HCT116 (cell line): ENCODE data around the gene CPED1. TPM values are rescaled to one million over a fixed set of nuclear protein-coding genes. Genes with fewer than 3 reads are reported as not detected.

Source experiments
- ATAC-seq: fragments of 200-7000 bp; cut with Tn5 transposase; 2 replicates; pipeline ENCODE4 v1.9.1; 2020; ENCODE audit warnings: mild to moderate bottlenecking, moderate library complexity
- BruUV-seq: library from RNA; stranded (reverse); fragments of 400-500 nt; replicated peaks from 2 replicates; lab custom pipeline; 2021; lab: Mats Ljungman, UMichigan
- CTCF ChIA-PET: fragments of 300-600 bp; sonication (Branson Sonifier 250); formaldehyde crosslinking; loops from one replicate; lab custom pipeline; 2021; ENCODE audit warnings: antibody characterized with exemption; lab: Charles Lee
- POLR2A ChIA-PET: fragments of 300-600, 350-600 bp; sonication (Branson Sonifier 250); formaldehyde crosslinking; loops from one replicate; lab custom pipeline; 2021; ENCODE audit warnings: antibody characterized with exemption; lab: Charles Lee
- RAD21 ChIA-PET, 2 experiments: fragments of 300-600 bp; sonication (Branson Sonifier 250); formaldehyde crosslinking; loops; one replicate each; lab custom pipeline; 2023; ENCODE audit warnings: low total read pairs in 2 of 2; ENCODE audit not compliant: uncharacterized antibody in 2 of 2, unreplicated experiment in 2 of 2, low non-redundant PET in 1 of 2; lab: Charles Lee
- DNase-seq: peaks from one replicate; pipeline ENCODE4 v3.0.0-alpha.2; 2010; ENCODE audit warnings: low read depth, low spot score
- H2AFZ ChIP-seq: fragments of 200-600 bp; shearing (Covaris generic), sonication (generic); 2 replicates; pipeline ENCODE4 v1.6.1; 2017; ENCODE audit warnings: low read depth, mixed run types, mixed read lengths, antibody characterized with exemption, low read length; ENCODE audit not compliant: poor library complexity, severe bottlenecking
- H3K27ac ChIP-seq: 2 replicates; pipeline ENCODE4 v1.5.1; 2012; ENCODE audit warnings: low read depth, low read length
- H3K27me3 ChIP-seq: fragments of 200-600 bp; sonication (generic); 2 replicates; pipeline ENCODE4 v1.6.1; 2016; ENCODE audit warnings: mixed run types, low read length, mixed read lengths; ENCODE audit not compliant: insufficient read depth
- H3K36me3 ChIP-seq, 2 experiments: fragments of 200-500 bp in 1 of 2; fragments of 200-600 bp in 1 of 2; sonication (Bioruptor generic) in 1 of 2; sonication (generic) in 1 of 2; 2 replicates each; pipeline versions ENCODE4 v1.5.1 to v1.6.1; 2014 to 2016; ENCODE audit warnings: low read length in 2 of 2, inconsistent platforms in 1 of 2, mixed read lengths in 1 of 2, mixed run types in 1 of 2; ENCODE audit not compliant: insufficient read depth in 2 of 2, control insufficient read depth in 1 of 2
- H3K4me1 ChIP-seq, 2 experiments: fragments of 200-600 bp in 1 of 2; sonication (generic) in 1 of 2; 2 replicates each; pipeline versions ENCODE4 v1.5.1 to v1.6.1; 2012 to 2017; ENCODE audit warnings: low read length in 2 of 2, inconsistent platforms in 1 of 2, mild to moderate bottlenecking in 1 of 2, mixed read lengths in 1 of 2, mixed run types in 1 of 2, moderate library complexity in 1 of 2; ENCODE audit not compliant: insufficient read depth in 2 of 2, control insufficient read depth in 1 of 2
- H3K4me2 ChIP-seq: fragments of 200-600 bp; sonication (generic); 2 replicates; pipeline ENCODE4 v1.6.1; 2017; ENCODE audit warnings: mixed run types, low read length, mixed read lengths
- H3K4me3 ChIP-seq, 2 experiments: fragments of 200-600 bp in 1 of 2; sonication (generic) in 1 of 2; replicated peaks in 1 of 2; 2 replicates each; pipeline ENCODE4 v1.5.1; 2011 to 2016; ENCODE audit warnings: low read length in 2 of 2, control low read depth in 1 of 2, low read depth in 1 of 2, mild to moderate bottlenecking in 1 of 2, mixed read lengths in 1 of 2, mixed run types in 1 of 2
- H3K79me2 ChIP-seq: fragments of 200-600 bp; sonication (generic); 2 replicates; pipeline ENCODE4 v1.6.1; 2017; ENCODE audit warnings: mild to moderate bottlenecking, mixed run types, low read length, moderate library complexity, mixed read lengths; ENCODE audit not compliant: insufficient read depth
- H3K9ac ChIP-seq: fragments of 200-600 bp; sonication (generic); 2 replicates; pipeline ENCODE4 v1.6.1; 2016; ENCODE audit warnings: low read length, mixed read lengths
- H3K9me2 ChIP-seq: fragments of 200-600 bp; sonication (generic), shearing (Covaris generic); 2 replicates; pipeline ENCODE4 v1.6.1; 2017; ENCODE audit warnings: mixed run types, mild to moderate bottlenecking, moderate library complexity; ENCODE audit not compliant: insufficient read depth
- H3K9me3 ChIP-seq, 2 experiments: fragments of 200-500 bp in 1 of 2; fragments of 200-600 bp in 1 of 2; sonication (Bioruptor generic) in 1 of 2; sonication (generic) in 1 of 2; 2 replicates each; pipeline ENCODE4 v1.6.1; 2014 to 2017; ENCODE audit warnings: low read length in 2 of 2, mixed read lengths in 2 of 2, inconsistent platforms in 1 of 2, low read depth in 1 of 2, mild to moderate bottlenecking in 1 of 2, mixed run types in 1 of 2, moderate library complexity in 1 of 2; ENCODE audit not compliant: control insufficient read depth in 1 of 2, insufficient read depth in 1 of 2
- H4K20me1 ChIP-seq: fragments of 200-600 bp; sonication (generic), shearing (Covaris generic); 2 replicates; pipeline ENCODE4 v1.6.1; 2017; ENCODE audit warnings: mixed run types, mild to moderate bottlenecking, moderate library complexity; ENCODE audit not compliant: insufficient read depth
- CBX3 ChIP-seq: IDR thresholded peaks from 2 replicates; pipeline ENCODE4 v1.6.1; 2012; ENCODE audit warnings: low read depth
- CEBPB ChIP-seq: IDR thresholded peaks from 2 replicates; pipeline ENCODE4 v1.6.1; 2012; ENCODE audit warnings: low read depth
- EGR1 ChIP-seq: IDR thresholded peaks from 2 replicates; pipeline ENCODE4 v1.6.1; 2012; ENCODE audit warnings: low read depth
- ELF1 ChIP-seq: IDR thresholded peaks from 2 replicates; pipeline ENCODE4 v1.6.1; 2012; ENCODE audit warnings: low read depth, borderline replicate concordance
- EZH2phosphoT487 ChIP-seq: fragments of 200-600 bp; IDR thresholded peaks from 2 replicates; pipeline ENCODE4 v1.6.1; 2018; ENCODE audit warnings: antibody characterized with exemption, borderline replicate concordance
- FOSL1 ChIP-seq: IDR thresholded peaks from 2 replicates; pipeline ENCODE4 v1.6.1; 2012; ENCODE audit warnings: low read depth
- POLR2AphosphoS5 ChIP-seq: IDR thresholded peaks from 2 replicates; pipeline ENCODE4 v1.6.1; 2011; ENCODE audit warnings: mild to moderate bottlenecking, low read depth, low read length, moderate library complexity
- RAD21 ChIP-seq: IDR thresholded peaks from 2 replicates; pipeline ENCODE4 v1.6.1; 2012; ENCODE audit warnings: low read depth, mild to moderate bottlenecking
- SIN3A ChIP-seq: IDR thresholded peaks from 2 replicates; pipeline ENCODE4 v1.6.1; 2012; ENCODE audit warnings: low read depth
- SP1 ChIP-seq: IDR thresholded peaks from 2 replicates; pipeline ENCODE4 v1.6.1; 2012; ENCODE audit warnings: low read depth
- TCF7L2 ChIP-seq: IDR thresholded peaks from 2 replicates; pipeline ENCODE4 v1.7.0; 2011; ENCODE audit warnings: borderline replicate concordance, inconsistent platforms; ENCODE audit not compliant: insufficient read depth, insufficient read length; ENCODE audit errors: extremely low read depth
- YY1 ChIP-seq: IDR thresholded peaks from 2 replicates; pipeline ENCODE4 v1.6.1; 2011; ENCODE audit warnings: low read length, low read depth, moderate library complexity, mild to moderate bottlenecking; ENCODE audit not compliant: insufficient replicate concordance; ENCODE audit errors: extremely low read depth
- ZFX ChIP-seq: fragments of 450-650 bp; IDR thresholded peaks from 2 replicates; pipeline ENCODE4 v1.6.1; 2017
- ZNF274 ChIP-seq: fragments of 200-500 bp; sonication (Bioruptor generic); IDR thresholded peaks from 2 replicates; pipeline ENCODE4 v1.6.1; 2014; ENCODE audit warnings: mild to moderate bottlenecking, low read depth, low read length, inconsistent platforms
- intact Hi-C: fragments of 100-400 bp; cut with micrococcal nuclease; formaldehyde crosslinking; loops from 2 replicates; pipeline ENCODE4 v1.10.0; 2022
- total RNA-seq: library from RNA; stranded (reverse); gene quantifications from one replicate; pipeline ENCODE4 v1.2.1, GENCODE V29; 2021; ENCODE audit not compliant: unreplicated experiment
- TF ChIP-seq, protein P1 (sequence below): IDR thresholded peaks from 2 replicates; pipeline ENCODE4 v1.6.1; 2012
- TF ChIP-seq, protein P2 (sequence below): IDR thresholded peaks from 2 replicates; pipeline ENCODE4 v1.6.1; 2012; ENCODE audit warnings: low read depth
- TF ChIP-seq, protein P3 (sequence below), 3 experiments: fragments of 200-600 bp in 1 of 3; sonication (generic) in 1 of 3; IDR thresholded peaks in 2 of 3; conservative IDR thresholded peaks in 1 of 3; 2 replicates each; pipeline ENCODE4 v1.5.1; 2012 to 2017; ENCODE audit warnings: low read depth in 2 of 3, low read length in 2 of 3, antibody characterized with exemption in 1 of 3, borderline replicate concordance in 1 of 3, control low read depth in 1 of 3, mild to moderate bottlenecking in 1 of 3, mixed read lengths in 1 of 3, mixed run types in 1 of 3, moderate library complexity in 1 of 3; ENCODE audit not compliant: insufficient read depth in 1 of 3
- TF ChIP-seq, protein P4 (sequence below): IDR thresholded peaks from 2 replicates; pipeline ENCODE4 v1.6.1; 2012
- TF ChIP-seq, protein P5 (sequence below): IDR thresholded peaks from 2 replicates; pipeline ENCODE4 v1.6.1; 2011; ENCODE audit warnings: mild to moderate bottlenecking, low read length, moderate library complexity; ENCODE audit not compliant: insufficient replicate concordance; ENCODE audit errors: extremely low read depth

The CPED1 gene
- total RNA-seq, 1 experiment from 2014 or later = 1.2 TPM

DNA sequence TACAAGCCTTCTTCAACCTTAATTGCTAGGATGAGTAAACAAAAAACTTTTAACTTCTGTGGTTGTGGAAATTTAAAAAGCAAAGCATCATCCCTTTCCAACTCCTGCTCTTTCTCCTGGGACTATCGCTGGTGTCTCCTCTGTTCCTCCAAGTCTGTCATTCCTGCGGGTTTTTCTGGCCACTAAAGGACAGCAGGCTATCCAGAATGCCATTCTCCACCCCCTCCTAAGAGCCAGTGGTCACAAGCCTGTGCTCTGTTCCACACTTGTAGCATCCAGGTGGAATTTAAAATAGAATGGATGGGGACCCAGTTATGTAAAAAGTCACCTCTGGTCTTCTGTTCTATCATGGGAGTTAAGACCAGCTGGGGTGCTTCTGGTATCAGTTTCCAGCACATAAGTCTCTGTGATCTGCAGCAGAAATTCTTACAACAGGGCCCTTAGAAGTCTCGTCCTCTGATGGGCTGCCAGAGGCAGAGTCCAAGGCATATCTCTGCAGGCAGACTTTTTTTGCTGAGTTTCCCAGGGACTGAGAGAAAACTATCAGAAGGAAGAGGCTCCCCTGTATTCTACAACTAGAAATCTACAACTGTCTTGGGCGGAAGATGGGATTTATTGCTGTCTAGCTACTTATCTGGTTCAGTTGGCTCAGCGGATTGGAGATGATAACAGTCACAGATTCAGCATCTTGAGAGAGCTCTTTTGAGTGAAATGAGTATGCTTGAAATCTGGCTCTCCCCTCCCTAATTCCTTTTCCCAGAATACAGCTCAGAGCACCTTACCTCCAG lies 335.2 kb downstream of the CPED1 start:
- no peaks in the 10 kb centered on the region for H3K9me2 ChIP-seq
- H2AFZ ChIP-seq = no peak overlapping the region
- TF ChIP-seq POLR2AphosphoS5 (no peak), CEBPB (no peak), FOSL1 (no peak), SIN3A (no peak), RAD21 (no peak), CBX3 (no peak), TCF7L2 (no peak), EZH2phosphoT487 (no peak), ZNF274 (no peak), ELF1 (no peak), YY1 (no peak), ZFX (no peak), SP1 (no peak), EGR1 (no peak)
- TF ChIP-seq, protein P1, sequence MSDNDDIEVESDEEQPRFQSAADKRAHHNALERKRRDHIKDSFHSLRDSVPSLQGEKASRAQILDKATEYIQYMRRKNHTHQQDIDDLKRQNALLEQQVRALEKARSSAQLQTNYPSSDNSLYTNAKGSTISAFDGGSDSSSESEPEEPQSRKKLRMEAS = no peak
- TF ChIP-seq, protein P2, sequence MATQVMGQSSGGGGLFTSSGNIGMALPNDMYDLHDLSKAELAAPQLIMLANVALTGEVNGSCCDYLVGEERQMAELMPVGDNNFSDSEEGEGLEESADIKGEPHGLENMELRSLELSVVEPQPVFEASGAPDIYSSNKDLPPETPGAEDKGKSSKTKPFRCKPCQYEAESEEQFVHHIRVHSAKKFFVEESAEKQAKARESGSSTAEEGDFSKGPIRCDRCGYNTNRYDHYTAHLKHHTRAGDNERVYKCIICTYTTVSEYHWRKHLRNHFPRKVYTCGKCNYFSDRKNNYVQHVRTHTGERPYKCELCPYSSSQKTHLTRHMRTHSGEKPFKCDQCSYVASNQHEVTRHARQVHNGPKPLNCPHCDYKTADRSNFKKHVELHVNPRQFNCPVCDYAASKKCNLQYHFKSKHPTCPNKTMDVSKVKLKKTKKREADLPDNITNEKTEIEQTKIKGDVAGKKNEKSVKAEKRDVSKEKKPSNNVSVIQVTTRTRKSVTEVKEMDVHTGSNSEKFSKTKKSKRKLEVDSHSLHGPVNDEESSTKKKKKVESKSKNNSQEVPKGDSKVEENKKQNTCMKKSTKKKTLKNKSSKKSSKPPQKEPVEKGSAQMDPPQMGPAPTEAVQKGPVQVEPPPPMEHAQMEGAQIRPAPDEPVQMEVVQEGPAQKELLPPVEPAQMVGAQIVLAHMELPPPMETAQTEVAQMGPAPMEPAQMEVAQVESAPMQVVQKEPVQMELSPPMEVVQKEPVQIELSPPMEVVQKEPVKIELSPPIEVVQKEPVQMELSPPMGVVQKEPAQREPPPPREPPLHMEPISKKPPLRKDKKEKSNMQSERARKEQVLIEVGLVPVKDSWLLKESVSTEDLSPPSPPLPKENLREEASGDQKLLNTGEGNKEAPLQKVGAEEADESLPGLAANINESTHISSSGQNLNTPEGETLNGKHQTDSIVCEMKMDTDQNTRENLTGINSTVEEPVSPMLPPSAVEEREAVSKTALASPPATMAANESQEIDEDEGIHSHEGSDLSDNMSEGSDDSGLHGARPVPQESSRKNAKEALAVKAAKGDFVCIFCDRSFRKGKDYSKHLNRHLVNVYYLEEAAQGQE = no peak
- TF ChIP-seq, protein P3, sequence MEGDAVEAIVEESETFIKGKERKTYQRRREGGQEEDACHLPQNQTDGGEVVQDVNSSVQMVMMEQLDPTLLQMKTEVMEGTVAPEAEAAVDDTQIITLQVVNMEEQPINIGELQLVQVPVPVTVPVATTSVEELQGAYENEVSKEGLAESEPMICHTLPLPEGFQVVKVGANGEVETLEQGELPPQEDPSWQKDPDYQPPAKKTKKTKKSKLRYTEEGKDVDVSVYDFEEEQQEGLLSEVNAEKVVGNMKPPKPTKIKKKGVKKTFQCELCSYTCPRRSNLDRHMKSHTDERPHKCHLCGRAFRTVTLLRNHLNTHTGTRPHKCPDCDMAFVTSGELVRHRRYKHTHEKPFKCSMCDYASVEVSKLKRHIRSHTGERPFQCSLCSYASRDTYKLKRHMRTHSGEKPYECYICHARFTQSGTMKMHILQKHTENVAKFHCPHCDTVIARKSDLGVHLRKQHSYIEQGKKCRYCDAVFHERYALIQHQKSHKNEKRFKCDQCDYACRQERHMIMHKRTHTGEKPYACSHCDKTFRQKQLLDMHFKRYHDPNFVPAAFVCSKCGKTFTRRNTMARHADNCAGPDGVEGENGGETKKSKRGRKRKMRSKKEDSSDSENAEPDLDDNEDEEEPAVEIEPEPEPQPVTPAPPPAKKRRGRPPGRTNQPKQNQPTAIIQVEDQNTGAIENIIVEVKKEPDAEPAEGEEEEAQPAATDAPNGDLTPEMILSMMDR (IDR thresholded peaks at IDR 0.05 in 2 of 3, conservative IDR thresholded peaks at IDR 0.05 in 1 of 3; ENCODE audit: borderline replicate concordance in 1 of 3, insufficient read depth in 1 of 3, low read depth in 2 of 3, low read length in 2 of 3) = no peak
- TF ChIP-seq, protein P4, sequence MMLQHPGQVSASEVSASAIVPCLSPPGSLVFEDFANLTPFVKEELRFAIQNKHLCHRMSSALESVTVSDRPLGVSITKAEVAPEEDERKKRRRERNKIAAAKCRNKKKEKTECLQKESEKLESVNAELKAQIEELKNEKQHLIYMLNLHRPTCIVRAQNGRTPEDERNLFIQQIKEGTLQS = no peak
- TF ChIP-seq, protein P5, sequence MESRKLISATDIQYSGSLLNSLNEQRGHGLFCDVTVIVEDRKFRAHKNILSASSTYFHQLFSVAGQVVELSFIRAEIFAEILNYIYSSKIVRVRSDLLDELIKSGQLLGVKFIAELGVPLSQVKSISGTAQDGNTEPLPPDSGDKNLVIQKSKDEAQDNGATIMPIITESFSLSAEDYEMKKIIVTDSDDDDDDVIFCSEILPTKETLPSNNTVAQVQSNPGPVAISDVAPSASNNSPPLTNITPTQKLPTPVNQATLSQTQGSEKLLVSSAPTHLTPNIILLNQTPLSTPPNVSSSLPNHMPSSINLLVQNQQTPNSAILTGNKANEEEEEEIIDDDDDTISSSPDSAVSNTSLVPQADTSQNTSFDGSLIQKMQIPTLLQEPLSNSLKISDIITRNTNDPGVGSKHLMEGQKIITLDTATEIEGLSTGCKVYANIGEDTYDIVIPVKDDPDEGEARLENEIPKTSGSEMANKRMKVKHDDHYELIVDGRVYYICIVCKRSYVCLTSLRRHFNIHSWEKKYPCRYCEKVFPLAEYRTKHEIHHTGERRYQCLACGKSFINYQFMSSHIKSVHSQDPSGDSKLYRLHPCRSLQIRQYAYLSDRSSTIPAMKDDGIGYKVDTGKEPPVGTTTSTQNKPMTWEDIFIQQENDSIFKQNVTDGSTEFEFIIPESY = no peak
- ATAC-seq = no peak
- no peaks in the 10 kb centered on the region; the same call in 1 of the 2 replicates for H3K79me2 ChIP-seq
- no peak for DNase-seq
- H3K27me3 ChIP-seq = no peaks in the 10 kb centered on the region
- H3K9ac ChIP-seq = no peak overlapping the region
- ChIA-PET POLR2A (no interaction called here), RAD21 (no interaction called here), CTCF (no interaction called here)
- no TSS peak for BruUV-seq
- intact Hi-C loops = no loop called here
- no peaks in the 10 kb centered on the region for H4K20me1 ChIP-seq
- H3K4me2 ChIP-seq = no peak overlapping the region
- H3K9me3 ChIP-seq = no peaks in the 10 kb centered on the region
- H3K4me3 ChIP-seq = no peak overlapping the region
- peaks cover 20 to 44% of the 10 kb centered on the region in 2 experiments; a peak in 3 of 4 replicates for H3K4me1 ChIP-seq
- no peaks in the 10 kb centered on the region for H3K36me3 ChIP-seq
- H3K27ac ChIP-seq = no peak overlapping the region
